Measurements from ENCODE around the gene CARMIL1.

Gene CARMIL1

GRCh38 chr6:25492951-25493350 lies 213.8 kb downstream of the CARMIL1 start:
- Mint-ChIP-seq H3K4me1 (ENCODE audit: low read depth) (peaks cover 8% of the 10 kb centered on the region), H3K36me3 (ENCODE audit: low read depth) (no peaks in the 10 kb centered on the region), H3K4me3 (no peak overlapping the region), H3K27me3 (no peaks in the 10 kb centered on the region), H3K27ac (no peak overlapping the region), H3K9me3 (no peaks in the 10 kb centered on the region)

- Mint-ChIP-seq H3K9me3 (no peaks in the 10 kb centered on the region), H3K27ac (no peak overlapping the region)
Observed at GRCh38 chr6:25494469-25494868, 215.3 kb downstream of the CARMIL1 start.

GRCh38 chr6:25497383-25498040 lies 218.3 kb downstream of the CARMIL1 start:
- H3K36me3 Mint-ChIP-seq (ENCODE audit: low read depth): no peaks in the 10 kb centered on the region
- no peaks in the 10 kb centered on the region for H3K9me3 Mint-ChIP-seq
- no peak overlapping the region for H3K27ac Mint-ChIP-seq
- H3K4me3 Mint-ChIP-seq: no peak overlapping the region
- no peaks in the 10 kb centered on the region for H3K27me3 Mint-ChIP-seq
- H3K4me1 Mint-ChIP-seq (ENCODE audit: low read depth): no peaks in the 10 kb centered on the region

More at GRCh38 chr6:25494469-25494868, 215.3 kb downstream of the CARMIL1 start:
- H3K4me3 Mint-ChIP-seq: no peak overlapping the region
- no peaks in the 10 kb centered on the region for H3K36me3 Mint-ChIP-seq (ENCODE audit: low read depth)
- no peaks in the 10 kb centered on the region for H3K27me3 Mint-ChIP-seq
- peaks cover 8% of the 10 kb centered on the region for H3K4me1 Mint-ChIP-seq (ENCODE audit: low read depth)

- H3K4me3 Mint-ChIP-seq: no peak overlapping the region
- H3K4me1 Mint-ChIP-seq (ENCODE audit: low read depth): no peaks in the 10 kb centered on the region
- H3K27ac Mint-ChIP-seq: no peak overlapping the region
- H3K9me3 Mint-ChIP-seq: no peaks in the 10 kb centered on the region
- no peaks in the 10 kb centered on the region for H3K36me3 Mint-ChIP-seq (ENCODE audit: low read depth)
- H3K27me3 Mint-ChIP-seq: no peaks in the 10 kb centered on the region
Observed at GRCh38 chr6:25498505-25498904, 219.3 kb downstream of the CARMIL1 start.

- Mint-ChIP-seq H3K27ac (no peak overlapping the region), H3K4me1 (ENCODE audit: low read depth) (no peaks in the 10 kb centered on the region), H3K27me3 (no peaks in the 10 kb centered on the region), H3K36me3 (ENCODE audit: low read depth) (no peaks in the 10 kb centered on the region), H3K4me3 (no peak overlapping the region), H3K9me3 (no peaks in the 10 kb centered on the region)
Observed at GRCh38 chr6:25499615-25500235, 220.6 kb downstream of the CARMIL1 start.

- H3K4me1 Mint-ChIP-seq (ENCODE audit: low read depth): no peaks in the 10 kb centered on the region
- H3K4me3 Mint-ChIP-seq: no peak overlapping the region
- no peaks in the 10 kb centered on the region for H3K27me3 Mint-ChIP-seq
- H3K27ac Mint-ChIP-seq: no peak overlapping the region
- H3K9me3 Mint-ChIP-seq: no peaks in the 10 kb centered on the region
- H3K36me3 Mint-ChIP-seq (ENCODE audit: low read depth): no peaks in the 10 kb centered on the region
Observed at GRCh38 chr6:25503686-25504085, 224.5 kb downstream of the CARMIL1 start.

- H3K27me3 Mint-ChIP-seq: no peaks in the 10 kb centered on the region
- H3K36me3 Mint-ChIP-seq (ENCODE audit: low read depth): no peaks in the 10 kb centered on the region
- H3K4me1 Mint-ChIP-seq (ENCODE audit: low read depth): no peaks in the 10 kb centered on the region
- no peak overlapping the region for H3K27ac Mint-ChIP-seq
- no peak overlapping the region for H3K4me3 Mint-ChIP-seq
- H3K9me3 Mint-ChIP-seq: no peaks in the 10 kb centered on the region
Observed at GRCh38 chr6:25504661-25505060, 225.5 kb downstream of the CARMIL1 start.

GRCh38 chr6:25506020-25506419 lies 226.8 kb downstream of the CARMIL1 start:
- Mint-ChIP-seq H3K4me3 (no peak overlapping the region), H3K9me3 (no peaks in the 10 kb centered on the region), H3K36me3 (ENCODE audit: low read depth) (no peaks in the 10 kb centered on the region), H3K27ac (no peak overlapping the region), H3K4me1 (ENCODE audit: low read depth) (no peaks in the 10 kb centered on the region), H3K27me3 (no peaks in the 10 kb centered on the region)

GRCh38 chr6:25508051-25508450 lies 228.9 kb downstream of the CARMIL1 start:
- no peak overlapping the region for H3K4me3 Mint-ChIP-seq
- H3K4me1 Mint-ChIP-seq (ENCODE audit: low read depth): no peaks in the 10 kb centered on the region
- H3K9me3 Mint-ChIP-seq: no peaks in the 10 kb centered on the region
- no peaks in the 10 kb centered on the region for H3K27me3 Mint-ChIP-seq
- no peak overlapping the region for H3K27ac Mint-ChIP-seq
- no peaks in the 10 kb centered on the region for H3K36me3 Mint-ChIP-seq (ENCODE audit: low read depth)

- no peaks in the 10 kb centered on the region for H3K4me1 Mint-ChIP-seq (ENCODE audit: low read depth)
- H3K36me3 Mint-ChIP-seq (ENCODE audit: low read depth): no peaks in the 10 kb centered on the region
- no peak overlapping the region for H3K4me3 Mint-ChIP-seq
- H3K9me3 Mint-ChIP-seq: no peaks in the 10 kb centered on the region
- no peaks in the 10 kb centered on the region for H3K27me3 Mint-ChIP-seq
- no peak overlapping the region for H3K27ac Mint-ChIP-seq
Observed at GRCh38 chr6:25511376-25511775, 232.2 kb downstream of the CARMIL1 start.

GRCh38 chr6:25512560-25512959 lies 233.4 kb downstream of the CARMIL1 start:
- H3K4me1 Mint-ChIP-seq (ENCODE audit: low read depth): no peaks in the 10 kb centered on the region
- H3K9me3 Mint-ChIP-seq: no peaks in the 10 kb centered on the region
- no peak overlapping the region for H3K4me3 Mint-ChIP-seq
- H3K27me3 Mint-ChIP-seq: no peaks in the 10 kb centered on the region
- H3K36me3 Mint-ChIP-seq (ENCODE audit: low read depth): no peaks in the 10 kb centered on the region
- H3K27ac Mint-ChIP-seq: no peak overlapping the region

GRCh38 chr6:25519856-25520255 lies 240.7 kb downstream of the CARMIL1 start:
- Mint-ChIP-seq H3K4me3 (no peak overlapping the region), H3K9me3 (no peaks in the 10 kb centered on the region), H3K27ac (no peak overlapping the region), H3K36me3 (ENCODE audit: low read depth) (peaks cover 4% of the 10 kb centered on the region), H3K27me3 (no peaks in the 10 kb centered on the region), H3K4me1 (ENCODE audit: low read depth) (no peaks in the 10 kb centered on the region)

GRCh38 chr6:25524542-25524941 lies 245.4 kb downstream of the CARMIL1 start:
- H3K27ac Mint-ChIP-seq: no peak overlapping the region
- no peak overlapping the region for H3K4me3 Mint-ChIP-seq
- H3K4me1 Mint-ChIP-seq (ENCODE audit: low read depth): no peaks in the 10 kb centered on the region
- no peaks in the 10 kb centered on the region for H3K9me3 Mint-ChIP-seq
- H3K27me3 Mint-ChIP-seq: no peaks in the 10 kb centered on the region
- H3K36me3 Mint-ChIP-seq (ENCODE audit: low read depth): peaks cover 4% of the 10 kb centered on the region

- Mint-ChIP-seq H3K9me3 (no peaks in the 10 kb centered on the region), H3K27me3 (no peaks in the 10 kb centered on the region), H3K4me1 (ENCODE audit: low read depth) (no peaks in the 10 kb centered on the region), H3K4me3 (no peak overlapping the region), H3K27ac (no peak overlapping the region), H3K36me3 (ENCODE audit: low read depth) (peaks cover 4% of the 10 kb centered on the region)
Observed at GRCh38 chr6:25525078-25525477, 245.9 kb downstream of the CARMIL1 start.

- Mint-ChIP-seq H3K27ac (no peak overlapping the region), H3K27me3 (no peaks in the 10 kb centered on the region), H3K9me3 (no peaks in the 10 kb centered on the region), H3K4me3 (no peak overlapping the region), H3K36me3 (ENCODE audit: low read depth) (peaks cover 19% of the 10 kb centered on the region), H3K4me1 (ENCODE audit: low read depth) (no peaks in the 10 kb centered on the region)
Observed at GRCh38 chr6:25534942-25535631, 255.9 kb downstream of the CARMIL1 start.

Measured in stimulated activated naive CD8-positive, alpha-beta T cell treated with anti-CD3 and anti-CD28 coated beads, Interleukin-15, Interleukin-2, amounts not matched to agents 100 ng/mL and 50 ng/mL, for 24 hours (primary cell).